ENCODE data around the gene CLP1. TPM values are rescaled to one million over a fixed set of nuclear protein-coding genes. Genes with fewer than 3 reads are reported as not detected.

CLP1 gene
- total and polyA plus RNA-seq, 10 of the 15 experiments (the other 5 are each of a cell fraction or from before 2014, with no cell fraction given), result 19.9 to 45.7 (median 27.8) TPM

- TF ChIP-seq FOXK2 (IDR thresholded peaks at IDR 0.05) (peak; percentile 90), SMAD1 (IDR thresholded peaks at IDR 0.05; ENCODE audit: low read depth, partially characterized antibody) (no peak), MTA2 (IDR thresholded peaks at IDR 0.05; ENCODE audit: low read depth) (peak; percentile 34; the same call in 1 of the 2 replicates), JUND (IDR thresholded peaks at IDR 0.05; ENCODE audit: low read depth, low read length) (peak; percentile 59; the same call in 1 of the 2 replicates), IKZF2 (IDR thresholded peaks at IDR 0.05) (peak in 1 of 2 experiments; percentile 15; a peak in 2 of 4 replicates), CEBPZ (IDR thresholded peaks at IDR 0.05; ENCODE audit: low read depth, low read length) (no peak), ATF7 (IDR thresholded peaks at IDR 0.05; ENCODE audit: low read depth) (peak; percentile 93), E2F8 (IDR thresholded peaks at IDR 0.05; ENCODE audit: low read depth, partially characterized antibody) (no peak), ZNF592 (IDR thresholded peaks at IDR 0.05) (no peak), RELB (IDR thresholded peaks at IDR 0.05; ENCODE audit: low read depth) (peak; percentile 58; the same call in 1 of the 2 replicates), BHLHE40 (IDR thresholded peaks at IDR 0.05; ENCODE audit: borderline replicate concordance in 1 of 2, low read depth in 2 of 2, low read length in 1 of 2) (peak; percentile 82 to 84; a peak in 2 of 4 replicates), MXI1 (IDR thresholded peaks at IDR 0.05; ENCODE audit: low read depth, low read length) (peak; percentile 74; the same call in 1 of the 2 replicates), SREBF1 (IDR thresholded peaks at IDR 0.05; ENCODE audit: low read length) (peak; percentile 44; the same call in 1 of the 2 replicates), PML (IDR thresholded peaks at IDR 0.05; ENCODE audit: low read length) (no peak)
Observed at GRCh38 chr11:57648801-57649735, 8.5 kb upstream of the CLP1 start (continued).
